Tibial nerve (tissue), 4 donors: Measurements from ENCODE around the gene CXCL11.

Experiments used
- EP300 ChIP-seq, 2 donors: sonication (generic); formaldehyde crosslinking; IDR thresholded peaks; one replicate each; pipeline ENCODE4 v1.6.1; 2017; ENCODE audit warnings: antibody characterized with exemption in 2 of 2, mild to moderate bottlenecking in 1 of 2
- POLR2A ChIP-seq, 2 donors: fragments of 450-650 bp; IDR thresholded peaks; one replicate each; pipeline ENCODE4 v1.6.1; 2017; ENCODE audit warnings: antibody characterized with exemption in 2 of 2, mild to moderate bottlenecking in 2 of 2, moderate library complexity in 2 of 2
- TF ChIP-seq, protein P1 (sequence below), 5 experiments: fragments of 200-600 bp in 3 of 5; fragments of 450-650 bp in 2 of 5; sonication (generic) in 3 of 5; IDR thresholded peaks; one replicate each; pipeline ENCODE4 v1.5.1; 2016 to 2019; ENCODE audit warnings: antibody characterized with exemption in 5 of 5, mild to moderate bottlenecking in 3 of 5, moderate library complexity in 2 of 5

DNA sequence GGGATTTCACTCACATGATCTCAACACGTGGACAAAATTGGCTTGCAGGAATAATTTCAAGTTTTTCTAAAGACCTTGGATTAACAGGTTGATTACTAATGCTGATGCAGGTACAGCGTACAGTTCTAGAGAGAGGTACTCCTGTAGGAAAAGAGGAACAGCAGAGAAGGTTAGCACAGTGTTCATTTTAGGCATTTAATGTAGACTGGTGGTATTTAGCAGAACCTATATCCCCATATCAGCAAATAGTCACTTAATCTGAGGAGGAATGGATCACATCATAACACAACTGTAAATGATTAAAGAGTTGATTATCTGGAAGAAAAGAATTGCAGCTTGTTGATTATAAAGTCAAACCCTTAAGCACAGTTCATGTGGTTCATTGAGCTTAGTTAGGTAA lies 13.2 kb downstream of the CXCL11 start:
- TF ChIP-seq, protein P1, sequence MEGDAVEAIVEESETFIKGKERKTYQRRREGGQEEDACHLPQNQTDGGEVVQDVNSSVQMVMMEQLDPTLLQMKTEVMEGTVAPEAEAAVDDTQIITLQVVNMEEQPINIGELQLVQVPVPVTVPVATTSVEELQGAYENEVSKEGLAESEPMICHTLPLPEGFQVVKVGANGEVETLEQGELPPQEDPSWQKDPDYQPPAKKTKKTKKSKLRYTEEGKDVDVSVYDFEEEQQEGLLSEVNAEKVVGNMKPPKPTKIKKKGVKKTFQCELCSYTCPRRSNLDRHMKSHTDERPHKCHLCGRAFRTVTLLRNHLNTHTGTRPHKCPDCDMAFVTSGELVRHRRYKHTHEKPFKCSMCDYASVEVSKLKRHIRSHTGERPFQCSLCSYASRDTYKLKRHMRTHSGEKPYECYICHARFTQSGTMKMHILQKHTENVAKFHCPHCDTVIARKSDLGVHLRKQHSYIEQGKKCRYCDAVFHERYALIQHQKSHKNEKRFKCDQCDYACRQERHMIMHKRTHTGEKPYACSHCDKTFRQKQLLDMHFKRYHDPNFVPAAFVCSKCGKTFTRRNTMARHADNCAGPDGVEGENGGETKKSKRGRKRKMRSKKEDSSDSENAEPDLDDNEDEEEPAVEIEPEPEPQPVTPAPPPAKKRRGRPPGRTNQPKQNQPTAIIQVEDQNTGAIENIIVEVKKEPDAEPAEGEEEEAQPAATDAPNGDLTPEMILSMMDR (IDR thresholded peaks at IDR 0.05) = no peak
- TF ChIP-seq POLR2A (IDR thresholded peaks at IDR 0.05) = no peak
- TF ChIP-seq EP300 (IDR thresholded peaks at IDR 0.05) = no peak
